Mucosa of stomach (tissue), 1 donor: ENCODE data around the gene MACROD2.

Experiments
- H3K27me3 ChIP-seq: one replicate; pipeline ENCODE4 v1.7.0; 2013; ENCODE audit warnings: mild to moderate bottlenecking, low read length; ENCODE audit not compliant: control insufficient read depth, insufficient read depth
- H3K36me3 ChIP-seq: one replicate; pipeline ENCODE4 v1.7.0; 2013; ENCODE audit warnings: low read length; ENCODE audit not compliant: control insufficient read depth, insufficient read depth
- H3K4me1 ChIP-seq: one replicate; pipeline ENCODE4 v1.7.0; 2013; ENCODE audit warnings: mild to moderate bottlenecking, low read length; ENCODE audit not compliant: control insufficient read depth, insufficient read depth
- H3K4me3 ChIP-seq: one replicate; pipeline ENCODE4 v1.7.0; 2013; ENCODE audit warnings: low read length
- H3K9ac ChIP-seq: one replicate; pipeline ENCODE4 v1.7.0; 2013; ENCODE audit warnings: mild to moderate bottlenecking, low read length, moderate library complexity
- H3K9me3 ChIP-seq: one replicate; pipeline ENCODE4 v1.7.0; 2013; ENCODE audit warnings: mild to moderate bottlenecking, low read length, moderate library complexity; ENCODE audit not compliant: control insufficient read depth
- donor health status: Pancreatic carcinoma.

The MACROD2 gene

GRCh38 chr20:15734052-15734451, 1738.7 kb downstream of the MACROD2 start:
- Histone ChIP-seq H3K27me3 (no peaks in the 10 kb centered on the region), H3K36me3 (no peaks in the 10 kb centered on the region), H3K4me1 (no peaks in the 10 kb centered on the region), H3K9ac (no peak overlapping the region), H3K9me3 (no peaks in the 10 kb centered on the region), H3K4me3 (no peak overlapping the region)

DNA sequence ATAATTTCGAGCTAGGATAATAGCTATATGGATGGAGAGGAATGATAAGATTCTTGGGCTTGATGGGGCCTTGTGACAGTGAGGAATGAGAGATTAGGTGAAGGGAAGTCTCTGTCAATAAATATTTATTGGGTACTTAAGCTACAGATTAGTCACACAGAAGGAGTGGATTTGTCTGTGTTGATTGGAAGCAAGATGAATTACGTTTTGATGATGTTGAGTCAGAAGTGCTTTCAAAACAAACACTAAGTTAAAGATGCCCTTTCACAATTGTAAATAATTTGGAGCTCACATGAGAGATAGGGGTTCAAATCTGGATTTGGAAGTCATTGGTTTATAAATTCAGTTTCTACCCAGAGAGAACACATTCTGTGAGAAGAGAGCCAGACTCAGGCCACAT, 1743.7 kb downstream of the MACROD2 start:
- Histone ChIP-seq H3K36me3 (no peaks in the 10 kb centered on the region), H3K9me3 (no peaks in the 10 kb centered on the region)

DNA sequence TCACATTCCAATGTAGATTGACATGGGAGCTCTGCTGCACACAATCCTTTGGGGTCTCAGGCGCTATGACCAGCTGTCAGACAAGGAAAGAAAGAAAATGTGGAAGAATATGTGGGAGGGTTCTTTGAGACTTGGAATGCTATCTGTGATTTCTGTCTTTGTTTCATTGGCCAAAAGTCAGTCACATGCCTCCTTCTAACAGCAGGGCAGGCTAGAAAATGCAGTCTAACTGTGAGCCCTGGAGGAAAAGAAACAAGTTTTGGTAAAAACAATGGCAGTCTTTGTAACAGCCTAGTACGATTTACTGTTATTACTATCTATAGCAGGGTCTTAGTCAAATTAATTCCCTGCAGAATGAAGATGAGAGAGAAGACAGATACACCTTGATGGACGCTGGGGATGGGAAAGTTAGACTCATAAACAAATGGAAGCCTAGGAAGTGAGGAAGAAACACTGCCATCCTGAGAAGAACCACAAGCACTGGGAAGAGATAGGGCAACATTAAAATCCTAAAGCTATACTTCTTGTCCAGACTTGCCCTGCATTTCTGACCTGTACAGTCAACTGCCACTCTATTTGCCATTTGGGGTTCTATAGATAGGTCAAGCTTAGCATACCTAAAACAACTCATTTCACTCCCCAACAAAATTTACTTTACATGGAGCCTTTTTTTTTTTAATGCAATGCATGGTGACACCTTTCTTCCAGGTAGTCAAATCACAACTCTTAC, 1744.9 kb downstream of the MACROD2 start:
- H3K4me1 ChIP-seq: no peaks in the 10 kb centered on the region
- no peaks in the 10 kb centered on the region for H3K9me3 ChIP-seq
- H3K27me3 ChIP-seq: no peaks in the 10 kb centered on the region
- H3K4me3 ChIP-seq: no peak overlapping the region
- no peak overlapping the region for H3K9ac ChIP-seq
- no peaks in the 10 kb centered on the region for H3K36me3 ChIP-seq

More for the DNA sequence above, 1743.7 kb downstream of the MACROD2 start:
- Histone ChIP-seq H3K27me3 (no peaks in the 10 kb centered on the region), H3K9ac (no peak overlapping the region), H3K4me3 (no peak overlapping the region), H3K4me1 (no peaks in the 10 kb centered on the region)

DNA sequence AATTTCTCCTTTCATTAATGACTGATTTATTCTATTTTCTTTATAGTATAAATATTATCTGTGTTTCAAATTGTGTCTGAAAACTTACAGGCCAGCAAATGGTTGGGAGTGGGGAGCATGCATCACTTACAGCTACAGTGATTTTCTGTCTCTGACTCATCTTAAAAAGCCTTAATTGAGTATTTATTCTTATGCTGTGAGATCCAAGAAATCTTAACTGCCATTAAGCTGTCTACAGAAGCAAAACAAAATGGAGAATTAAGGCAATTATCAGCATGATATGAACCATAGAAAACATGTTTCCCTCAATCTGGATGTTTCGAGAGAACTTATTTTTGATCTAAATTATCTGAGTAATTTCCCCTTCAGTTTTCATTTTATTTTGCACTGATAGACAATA, 1746.8 kb downstream of the MACROD2 start:
- Histone ChIP-seq H3K4me1 (no peaks in the 10 kb centered on the region), H3K4me3 (no peak overlapping the region), H3K27me3 (no peaks in the 10 kb centered on the region), H3K9me3 (no peaks in the 10 kb centered on the region), H3K9ac (no peak overlapping the region), H3K36me3 (no peaks in the 10 kb centered on the region)

DNA sequence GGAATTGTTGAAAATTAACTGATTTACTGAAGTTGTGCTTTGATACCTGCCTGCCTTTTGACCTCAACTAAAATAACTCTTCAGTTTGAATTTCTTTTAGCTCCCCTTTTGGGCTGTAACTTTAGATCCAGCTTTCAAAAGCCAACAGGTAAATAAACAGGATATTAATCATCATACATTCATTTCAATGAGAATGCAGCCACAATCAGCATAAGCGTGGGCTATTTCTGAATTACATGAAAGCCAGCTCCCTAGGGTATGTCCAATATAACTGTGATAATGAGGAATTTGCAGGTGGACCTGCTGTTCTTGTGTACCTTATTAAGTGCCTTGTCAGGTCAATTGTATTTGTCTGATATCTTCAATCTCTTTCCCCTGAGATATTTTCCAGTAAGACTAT, 1747.3 kb downstream of the MACROD2 start:
- H3K4me1 ChIP-seq: no peaks in the 10 kb centered on the region
- no peak overlapping the region for H3K9ac ChIP-seq
- H3K27me3 ChIP-seq: no peaks in the 10 kb centered on the region
- no peaks in the 10 kb centered on the region for H3K9me3 ChIP-seq
- no peak overlapping the region for H3K4me3 ChIP-seq
- no peaks in the 10 kb centered on the region for H3K36me3 ChIP-seq

DNA sequence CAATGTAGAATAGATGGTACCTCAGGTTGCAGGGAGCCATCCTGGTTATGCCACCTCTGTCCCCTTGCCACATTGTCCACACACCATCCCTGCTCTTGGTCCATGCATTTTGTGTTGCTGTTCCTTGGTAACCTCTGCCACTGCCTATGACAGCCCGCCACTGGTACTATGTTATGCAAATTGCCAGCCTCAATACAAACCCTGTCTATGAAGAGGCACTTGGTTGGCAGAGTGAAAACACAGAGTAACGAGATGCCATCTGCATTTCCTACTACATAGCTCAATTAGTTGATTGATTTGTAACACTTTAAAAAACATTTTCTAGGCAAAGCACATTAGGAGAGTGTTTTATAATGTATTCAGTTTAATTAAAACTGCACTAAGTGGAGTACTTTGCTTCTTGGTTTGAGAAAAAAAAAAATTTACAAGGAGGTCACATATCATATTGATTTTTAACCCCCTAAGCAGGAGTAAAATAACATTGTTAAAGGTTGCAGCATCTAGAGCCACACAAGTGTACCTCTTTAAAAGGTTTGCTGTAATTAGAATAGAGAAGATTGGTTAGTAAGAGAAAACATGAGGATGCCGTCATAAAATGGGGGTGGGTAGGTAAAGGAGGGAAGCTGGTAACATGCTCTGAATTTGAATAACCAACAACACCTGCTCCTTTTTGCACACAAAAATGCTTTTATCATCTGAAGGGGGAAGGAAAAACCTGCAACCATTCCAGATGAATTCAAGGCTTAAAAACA, 1760.9 kb downstream of the MACROD2 start:
- no peak overlapping the region for H3K4me3 ChIP-seq
- H3K9ac ChIP-seq: no peak overlapping the region
- H3K27me3 ChIP-seq: no peaks in the 10 kb centered on the region
- no peaks in the 10 kb centered on the region for H3K4me1 ChIP-seq
- no peaks in the 10 kb centered on the region for H3K9me3 ChIP-seq
- H3K36me3 ChIP-seq: no peaks in the 10 kb centered on the region

- H3K9ac ChIP-seq: no peak overlapping the region
- H3K36me3 ChIP-seq: no peaks in the 10 kb centered on the region
These were observed 1761.4 kb downstream of the MACROD2 start for GRCh38 chr20:15756754-15757115.

DNA sequence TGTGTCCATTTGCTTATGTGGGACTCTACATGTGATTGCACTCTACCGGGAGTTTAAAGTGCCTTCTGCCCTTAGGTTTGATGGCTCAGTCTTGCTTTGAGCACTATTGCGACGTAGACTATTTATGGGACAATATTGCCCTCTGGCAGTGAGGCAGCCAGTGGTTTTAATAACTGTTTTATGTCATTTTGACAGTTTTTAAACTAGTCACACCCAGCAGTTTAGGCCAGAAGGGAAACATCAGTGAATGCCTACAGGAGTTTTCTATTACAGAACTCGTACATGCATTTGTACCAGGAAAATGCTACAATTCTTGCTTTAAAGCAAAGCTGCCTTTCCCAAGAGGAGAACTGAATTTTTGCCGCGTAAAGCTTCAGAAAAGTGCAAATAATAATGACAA, 1764.3 kb downstream of the MACROD2 start:
- no peak overlapping the region for H3K9ac ChIP-seq
- no peaks in the 10 kb centered on the region for H3K4me1 ChIP-seq
- H3K9me3 ChIP-seq: no peaks in the 10 kb centered on the region
- no peaks in the 10 kb centered on the region for H3K27me3 ChIP-seq
- no peak overlapping the region for H3K4me3 ChIP-seq
- no peaks in the 10 kb centered on the region for H3K36me3 ChIP-seq

More at GRCh38 chr20:15756754-15757115, 1761.4 kb downstream of the MACROD2 start:
- Histone ChIP-seq H3K9me3 (no peaks in the 10 kb centered on the region), H3K27me3 (no peaks in the 10 kb centered on the region), H3K4me3 (no peak overlapping the region), H3K4me1 (no peaks in the 10 kb centered on the region)

GRCh38 chr20:15760001-15760621, 1764.8 kb downstream of the MACROD2 start:
- no peak overlapping the region for H3K4me3 ChIP-seq
- H3K4me1 ChIP-seq: no peaks in the 10 kb centered on the region
- no peaks in the 10 kb centered on the region for H3K9me3 ChIP-seq
- H3K27me3 ChIP-seq: no peaks in the 10 kb centered on the region
- H3K9ac ChIP-seq: no peak overlapping the region
- no peaks in the 10 kb centered on the region for H3K36me3 ChIP-seq

DNA sequence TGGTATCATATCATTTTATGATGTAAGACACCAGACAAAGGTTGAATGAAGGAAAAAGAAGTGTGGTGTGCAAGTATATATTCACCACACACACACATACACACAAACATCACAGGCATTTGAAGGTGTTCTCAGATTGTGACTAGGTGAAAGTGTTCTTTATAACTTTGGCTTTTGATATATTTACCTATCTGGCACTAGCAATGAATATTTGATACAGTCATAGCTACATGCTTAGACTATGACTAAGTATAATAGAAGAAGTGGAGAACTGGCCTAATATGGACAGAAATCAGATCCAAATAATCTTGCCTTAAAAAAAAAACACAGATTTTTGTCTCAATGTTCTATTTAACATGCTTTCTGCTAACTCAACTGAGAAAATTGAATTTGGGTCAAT, 1768.0 kb downstream of the MACROD2 start:
- Histone ChIP-seq H3K9ac (no peak overlapping the region), H3K9me3 (no peaks in the 10 kb centered on the region), H3K4me3 (no peak overlapping the region), H3K27me3 (no peaks in the 10 kb centered on the region), H3K36me3 (no peaks in the 10 kb centered on the region), H3K4me1 (no peaks in the 10 kb centered on the region)

- H3K27me3 ChIP-seq: no peaks in the 10 kb centered on the region
- no peak overlapping the region for H3K9ac ChIP-seq
- H3K36me3 ChIP-seq: no peaks in the 10 kb centered on the region
- peaks cover 4% of the 10 kb centered on the region for H3K4me1 ChIP-seq
- no peaks in the 10 kb centered on the region for H3K9me3 ChIP-seq
- H3K4me3 ChIP-seq: no peak overlapping the region
These were observed 1772.3 kb downstream of the MACROD2 start for GRCh38 chr20:15767586-15767985.

DNA sequence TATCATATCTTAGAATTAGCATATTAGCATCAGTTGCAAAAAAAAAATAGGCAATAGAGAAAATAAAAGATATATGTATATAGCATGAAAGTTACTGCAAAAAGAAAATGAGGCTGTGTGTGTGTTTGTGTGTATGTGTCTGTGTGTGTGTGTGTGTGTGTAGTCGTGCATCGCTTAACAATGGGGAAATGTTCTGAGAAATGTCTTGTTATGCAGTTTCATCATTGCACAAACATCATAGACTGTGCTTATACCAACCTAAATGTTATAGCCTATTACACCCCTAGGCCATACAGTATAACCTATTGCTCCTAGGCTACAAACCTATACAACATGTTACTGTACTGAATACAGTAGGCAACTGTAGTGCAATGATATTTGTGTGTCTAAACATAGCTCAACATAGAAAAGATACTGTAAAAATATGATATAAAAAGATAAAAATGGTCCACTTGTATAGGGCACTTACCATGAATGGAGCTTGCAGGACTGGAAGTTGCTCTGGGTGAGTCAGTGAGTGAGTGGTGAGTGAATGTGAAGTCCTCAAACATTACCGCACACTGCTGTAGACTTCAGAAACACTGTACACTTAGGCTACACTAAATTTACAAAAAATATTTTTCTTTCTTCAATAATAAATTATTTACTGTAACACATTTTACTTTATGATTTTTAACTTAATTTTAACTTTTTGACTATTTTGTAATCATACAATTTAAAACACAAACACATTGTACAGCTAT, 1772.9 kb downstream of the MACROD2 start:
- H3K36me3 ChIP-seq: no peaks in the 10 kb centered on the region
- H3K9ac ChIP-seq: no peak overlapping the region
- no peaks in the 10 kb centered on the region for H3K27me3 ChIP-seq
- no peak overlapping the region for H3K4me3 ChIP-seq
- H3K4me1 ChIP-seq: peaks cover 4% of the 10 kb centered on the region
- H3K9me3 ChIP-seq: no peaks in the 10 kb centered on the region
